NCI-H1417 treated with DMSO at 0.1 percent for 48 hours (cell line): ENCODE data around the gene LTB4R.
"Not testable (repeated sequence)": the region's sequence is repeated elsewhere in the genome, so short reads cannot be mapped to it uniquely, and the experiment has no call there.

Experiments used
- DNase-seq: peaks from one replicate; lab custom pipeline; 2025; lab: John Stamatoyannopoulos, UW

Gene LTB4R

DNA sequence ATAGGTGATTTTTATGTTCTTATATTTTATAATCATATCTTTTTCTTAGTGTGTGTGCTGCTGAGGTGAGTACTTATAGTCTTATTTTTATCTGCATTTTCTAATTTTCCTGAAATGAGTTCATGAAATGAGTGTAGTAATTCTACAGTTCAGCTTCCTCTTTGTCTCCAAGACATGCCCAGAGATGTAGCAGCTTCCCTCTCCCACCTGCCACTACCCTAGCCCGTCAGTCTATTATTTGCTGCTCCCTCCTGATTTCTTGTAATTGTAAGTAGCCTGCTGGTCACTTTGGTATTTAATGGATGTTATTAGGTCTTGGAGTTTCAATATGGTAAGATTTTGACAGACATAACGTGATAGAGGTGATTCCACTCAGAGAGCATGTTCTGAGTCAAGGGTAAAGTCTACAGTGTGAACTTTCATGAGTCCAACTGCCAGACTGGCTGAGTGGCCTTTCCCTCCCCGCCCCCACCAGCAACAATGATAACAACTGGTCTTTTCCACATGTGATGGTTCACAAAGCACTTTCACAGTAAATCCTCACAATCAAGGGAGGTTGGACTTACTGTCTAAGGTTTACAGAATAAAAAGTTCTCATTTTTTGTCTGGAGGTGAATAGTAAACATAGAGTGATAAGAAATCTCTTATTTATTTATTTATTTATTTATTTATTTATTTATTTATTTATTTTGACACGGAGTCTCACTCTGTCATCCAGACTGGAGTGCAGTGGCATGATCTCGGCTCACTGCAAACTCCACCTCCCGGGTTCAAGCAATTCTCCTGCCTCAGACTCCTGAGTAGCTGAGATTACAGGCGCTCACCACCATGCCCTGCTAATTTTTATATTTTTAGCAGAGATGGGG is 32.7 kb downstream of the LTB4R start:
- no peak for DNase-seq

DNA sequence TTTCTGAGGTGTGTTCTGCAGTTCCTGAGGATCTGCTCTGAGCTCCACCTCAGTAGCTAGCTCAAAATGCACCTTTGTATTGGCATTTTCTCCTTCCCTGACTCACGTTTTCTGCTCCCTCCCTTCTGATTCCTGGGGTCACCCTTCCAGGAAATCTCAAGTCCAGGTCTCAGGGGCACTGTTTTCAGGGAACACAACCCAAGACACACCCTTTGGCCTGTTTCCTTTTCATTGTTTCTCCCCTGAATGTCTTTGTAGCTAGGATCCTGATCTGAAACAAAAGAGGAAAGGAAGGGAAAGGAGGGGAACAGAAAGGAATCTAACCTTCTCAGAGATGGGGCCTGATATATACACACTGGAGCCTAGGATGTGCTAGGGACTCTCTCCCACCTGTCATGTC is 35.8 kb downstream of the LTB4R start:
- DNase-seq = no peak

DNA sequence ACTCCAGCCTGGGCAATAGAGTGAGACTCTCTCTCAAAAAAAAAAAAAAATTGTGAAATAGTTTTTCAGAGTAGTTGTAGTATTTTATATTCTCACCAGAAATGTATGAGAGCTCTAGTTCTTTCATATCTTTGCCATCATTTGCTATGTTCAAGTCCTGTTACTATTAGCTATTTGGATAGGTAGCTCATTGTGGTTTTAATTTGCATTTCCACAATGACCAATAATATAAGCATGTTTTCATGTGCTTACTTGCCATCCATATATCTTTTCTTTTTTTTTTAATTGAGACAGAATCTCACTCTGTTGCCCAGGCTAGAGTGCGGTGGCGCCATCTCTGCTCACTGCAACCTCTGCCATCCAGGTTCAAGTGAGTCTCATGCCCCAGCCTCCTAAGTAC is 36.9 kb downstream of the LTB4R start:
- no peak for DNase-seq

DNA sequence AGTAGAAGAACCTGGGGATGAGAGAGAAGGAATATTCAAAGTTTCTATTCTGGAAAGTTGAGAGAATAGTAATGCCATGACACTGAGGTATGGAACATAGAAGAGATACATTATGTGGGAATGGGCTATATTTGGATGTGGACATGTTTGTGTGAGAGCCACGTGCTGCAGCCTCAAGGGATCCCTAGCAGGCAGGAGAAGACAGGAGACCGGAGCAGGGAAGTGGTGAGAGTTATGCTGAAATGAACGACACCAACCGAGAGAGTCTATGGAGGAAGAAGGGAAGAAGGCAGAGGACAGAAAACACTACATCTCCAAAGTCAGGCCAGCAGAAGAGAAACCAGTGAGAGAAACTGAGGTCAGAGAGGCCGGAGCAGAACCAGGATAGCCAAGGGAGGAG is 38.4 kb downstream of the LTB4R start:
- no peak for DNase-seq

DNA sequence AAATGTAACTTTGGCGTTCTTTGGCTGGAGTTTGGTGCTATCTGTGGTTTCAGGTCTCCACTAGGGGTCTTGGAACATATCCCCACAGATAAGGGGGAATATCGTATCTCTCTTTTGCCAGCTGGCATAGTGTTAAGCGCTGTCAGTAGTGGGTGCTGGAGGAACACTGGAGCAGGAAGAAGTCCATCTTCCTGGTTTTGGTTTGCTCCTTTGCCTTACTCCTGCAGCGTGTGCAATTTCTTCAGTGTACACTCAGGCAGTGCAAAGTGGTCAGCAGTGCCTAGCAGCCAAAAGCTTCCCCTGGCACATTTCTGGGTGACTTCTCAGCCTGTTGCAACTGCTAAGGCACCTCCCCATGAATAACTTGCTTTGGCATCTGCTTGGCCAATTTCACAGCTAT is 40.2 kb downstream of the LTB4R start:
- no peak for DNase-seq

DNA sequence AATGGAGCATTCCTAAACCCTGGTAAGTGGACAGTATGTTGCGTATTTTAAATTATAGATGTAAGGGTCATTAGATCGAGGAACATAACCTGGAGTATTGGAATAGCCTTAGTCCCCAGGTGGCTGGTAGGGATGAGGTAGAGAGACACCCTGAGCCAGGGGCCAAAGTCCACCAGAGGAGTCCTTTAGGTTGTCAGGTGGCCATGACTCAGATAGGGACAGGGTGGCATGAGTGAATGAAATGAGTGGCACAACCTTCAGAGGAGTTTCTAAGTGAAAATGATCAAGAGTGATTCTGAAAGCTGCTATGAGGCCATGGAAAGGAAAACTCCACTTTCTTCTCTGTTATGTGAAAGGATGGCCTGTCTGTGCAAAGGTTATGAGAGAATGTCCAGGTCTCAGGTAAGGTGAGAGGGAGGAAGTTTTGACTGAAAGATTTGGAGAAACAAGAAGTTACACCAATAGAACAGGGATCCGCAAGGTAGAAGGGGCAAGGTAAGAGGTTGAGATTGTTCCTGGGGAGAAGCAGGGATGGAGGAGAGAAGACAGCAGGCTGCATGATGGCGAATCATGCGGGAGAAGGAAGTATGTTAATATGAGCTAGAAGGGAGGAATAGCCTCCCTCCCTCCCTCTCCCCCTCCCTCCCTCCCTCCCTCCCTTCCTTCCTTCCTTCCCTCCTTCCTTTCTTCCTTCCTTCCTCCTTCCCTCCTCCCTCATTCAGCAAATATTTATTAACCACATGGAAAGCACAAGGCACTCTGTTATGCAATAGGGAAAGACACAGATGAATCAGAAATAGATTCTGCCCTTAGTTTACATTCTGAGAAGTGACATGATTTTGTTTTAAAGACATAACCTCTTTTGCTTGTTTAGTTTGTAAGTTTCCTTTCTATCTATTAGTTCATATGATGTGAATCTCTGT is 42.5 kb downstream of the LTB4R start:
- no peak for DNase-seq

DNA sequence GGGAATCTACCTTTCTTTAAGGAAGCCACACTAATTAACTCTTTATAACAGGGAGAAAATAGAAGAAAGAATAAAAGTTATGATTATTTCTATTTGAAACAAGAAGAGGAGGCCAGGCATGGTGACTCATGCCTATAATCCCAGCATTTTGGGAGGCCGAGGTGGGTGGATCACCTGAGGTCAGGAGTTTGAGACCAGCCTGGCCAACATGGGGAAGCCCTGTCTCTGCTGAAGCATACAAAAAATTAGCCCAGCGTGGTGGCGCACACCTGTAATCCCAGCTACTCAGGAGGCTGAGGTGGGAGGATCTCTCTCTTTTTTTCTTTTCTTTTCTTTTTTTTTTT is 43.2 kb downstream of the LTB4R start:
- not testable (repeated sequence) for DNase-seq

DNA sequence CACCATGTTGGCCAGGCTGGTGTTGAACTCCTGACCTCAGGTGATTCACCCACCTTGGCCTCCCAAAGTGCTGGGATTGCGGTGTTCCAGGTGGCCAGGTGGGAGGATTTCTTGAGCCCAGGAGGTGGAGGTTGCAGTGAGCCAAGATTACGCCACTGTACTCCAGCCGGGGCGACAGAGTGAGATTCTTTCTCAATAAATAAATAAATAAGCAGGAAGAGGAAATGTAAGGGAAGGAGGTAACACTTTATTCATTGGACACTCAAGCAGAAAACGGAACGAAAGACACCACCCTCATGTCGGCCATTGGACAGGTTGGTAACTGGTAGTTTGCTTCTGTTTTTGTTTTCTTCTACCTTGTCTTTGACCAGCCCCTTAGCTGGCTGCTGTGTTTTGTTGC is 43.7 kb downstream of the LTB4R start:
- no peak for DNase-seq

DNA sequence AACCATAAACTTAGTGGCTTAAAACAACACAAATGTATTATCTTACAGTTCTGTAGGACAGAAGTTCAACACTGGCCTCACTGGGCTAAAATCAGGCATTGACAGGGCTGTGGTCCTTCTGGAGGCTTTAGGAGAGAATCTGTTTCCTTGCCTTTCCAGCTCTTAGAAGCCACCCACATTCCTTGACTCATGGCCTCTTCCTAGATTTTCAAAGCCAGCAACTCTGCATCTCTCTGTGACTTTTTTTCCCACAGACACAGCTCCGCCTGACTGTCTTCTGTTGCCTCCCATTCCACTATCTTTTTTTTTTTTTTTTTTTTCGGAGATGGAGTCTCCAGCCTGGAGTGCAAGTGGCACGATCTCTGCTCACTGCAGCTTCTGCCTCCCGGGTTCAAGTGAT is 44.9 kb downstream of the LTB4R start:
- no peak for DNase-seq

DNA sequence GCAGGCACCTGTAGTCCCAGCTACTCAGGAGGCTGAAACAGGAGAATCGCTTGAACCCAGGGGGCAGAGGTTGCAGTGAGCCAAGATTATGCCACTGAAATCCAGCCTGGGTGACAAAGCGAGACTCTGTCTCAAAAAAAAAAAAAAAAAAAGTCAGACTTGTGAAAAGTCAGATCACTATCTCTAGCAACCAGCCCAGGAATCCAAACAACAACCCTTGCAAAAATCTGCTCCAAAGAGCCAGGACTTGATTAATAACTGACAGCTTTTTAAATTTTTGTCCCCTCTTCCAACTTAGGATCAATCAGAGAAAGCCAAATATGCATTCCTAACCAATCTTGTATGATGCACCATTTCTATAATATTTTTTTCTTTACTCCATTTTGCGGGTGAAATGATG is 49.0 kb downstream of the LTB4R start:
- no peak for DNase-seq

DNA sequence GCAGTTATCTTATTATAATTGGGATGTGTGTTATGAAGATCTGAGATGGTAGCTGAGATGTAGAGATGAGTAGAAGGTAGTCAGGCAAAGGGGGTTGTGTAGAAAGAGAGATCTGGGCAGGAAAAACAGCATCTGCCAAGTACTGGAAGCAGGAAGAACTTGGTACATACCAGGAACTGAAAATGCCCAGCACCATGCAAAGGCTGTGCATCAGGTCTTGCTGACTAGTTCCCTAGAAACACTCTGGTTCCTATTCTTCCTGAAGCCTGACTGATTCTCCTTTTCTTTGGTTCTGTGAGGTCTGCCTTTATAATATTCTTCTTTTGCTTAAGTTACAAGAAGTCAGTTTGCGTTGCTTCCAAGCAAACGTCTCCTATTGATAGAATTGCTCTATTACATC is 50.0 kb downstream of the LTB4R start:
- no peak for DNase-seq

DNA sequence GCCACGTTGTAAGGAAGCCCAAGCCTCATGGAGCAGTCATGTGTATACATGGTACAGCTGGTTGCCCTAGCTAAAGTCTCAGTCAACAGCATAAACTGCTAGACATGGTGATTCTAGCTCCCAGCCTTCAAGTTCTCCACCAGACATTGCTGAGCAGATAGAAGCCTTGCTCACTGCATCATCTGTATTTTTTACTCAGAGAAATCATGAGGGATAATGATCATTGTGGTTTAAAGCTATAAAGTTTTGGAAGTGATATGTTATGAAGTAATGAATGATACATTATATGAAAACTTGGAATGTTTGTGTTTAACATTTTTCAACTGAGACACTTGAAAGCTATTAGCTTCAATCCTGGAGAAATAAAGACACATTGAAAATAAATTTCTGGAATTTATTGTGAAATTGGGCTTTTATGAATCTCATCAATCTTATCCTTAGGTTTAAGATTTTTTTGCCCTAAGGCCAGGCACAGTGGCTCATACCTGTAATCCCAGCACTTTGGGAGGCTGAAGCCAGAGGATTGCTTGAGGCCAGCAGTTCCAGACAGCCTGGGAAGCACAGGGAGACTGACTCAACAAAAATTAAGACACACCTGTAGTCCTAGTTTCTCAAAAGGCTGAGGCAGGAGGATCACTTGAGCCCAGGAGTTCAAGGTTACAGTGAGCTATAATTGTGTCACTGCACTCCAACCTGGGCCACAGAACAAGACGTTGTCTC is 51.1 kb downstream of the LTB4R start:
- no peak for DNase-seq

DNA sequence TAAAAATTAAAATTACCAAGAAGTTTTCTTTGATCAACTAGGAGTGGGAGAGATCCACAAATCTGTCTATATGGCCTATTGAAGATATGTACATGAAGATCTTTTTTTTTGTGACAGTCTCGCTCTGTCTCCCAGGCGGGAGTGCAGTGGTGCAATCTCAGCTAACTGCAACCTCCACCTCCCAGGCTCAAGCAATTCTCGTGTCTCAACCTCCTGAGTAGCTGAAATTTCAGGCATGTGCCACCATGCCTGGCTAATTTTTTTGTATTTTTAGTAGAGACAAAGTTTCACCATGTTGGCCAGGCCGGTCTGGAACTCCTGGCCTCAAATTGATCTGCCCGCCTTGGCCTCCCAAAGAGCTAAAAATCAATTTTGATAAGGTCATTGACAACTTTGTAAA is 52.1 kb downstream of the LTB4R start:
- DNase-seq = no peak

DNA sequence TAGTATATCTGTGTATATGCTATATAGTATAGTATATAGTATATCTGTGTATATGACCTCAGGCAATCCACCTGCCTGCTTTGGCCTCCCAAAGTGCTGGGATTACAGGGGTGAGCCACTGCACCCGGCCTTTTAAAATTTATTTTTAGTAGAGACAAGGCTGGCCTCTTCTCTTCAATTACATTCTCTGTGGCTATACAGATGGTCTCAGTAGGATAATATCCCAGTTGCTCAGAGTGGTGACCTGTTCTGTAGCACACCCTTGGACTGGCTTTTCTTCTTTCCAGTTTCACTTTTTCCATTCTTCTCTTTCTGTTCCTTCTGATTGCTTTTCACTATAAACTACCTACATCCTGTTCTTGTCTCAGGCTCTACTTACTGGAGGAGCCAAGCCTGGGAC is 53.5 kb downstream of the LTB4R start:
- no peak for DNase-seq

DNA sequence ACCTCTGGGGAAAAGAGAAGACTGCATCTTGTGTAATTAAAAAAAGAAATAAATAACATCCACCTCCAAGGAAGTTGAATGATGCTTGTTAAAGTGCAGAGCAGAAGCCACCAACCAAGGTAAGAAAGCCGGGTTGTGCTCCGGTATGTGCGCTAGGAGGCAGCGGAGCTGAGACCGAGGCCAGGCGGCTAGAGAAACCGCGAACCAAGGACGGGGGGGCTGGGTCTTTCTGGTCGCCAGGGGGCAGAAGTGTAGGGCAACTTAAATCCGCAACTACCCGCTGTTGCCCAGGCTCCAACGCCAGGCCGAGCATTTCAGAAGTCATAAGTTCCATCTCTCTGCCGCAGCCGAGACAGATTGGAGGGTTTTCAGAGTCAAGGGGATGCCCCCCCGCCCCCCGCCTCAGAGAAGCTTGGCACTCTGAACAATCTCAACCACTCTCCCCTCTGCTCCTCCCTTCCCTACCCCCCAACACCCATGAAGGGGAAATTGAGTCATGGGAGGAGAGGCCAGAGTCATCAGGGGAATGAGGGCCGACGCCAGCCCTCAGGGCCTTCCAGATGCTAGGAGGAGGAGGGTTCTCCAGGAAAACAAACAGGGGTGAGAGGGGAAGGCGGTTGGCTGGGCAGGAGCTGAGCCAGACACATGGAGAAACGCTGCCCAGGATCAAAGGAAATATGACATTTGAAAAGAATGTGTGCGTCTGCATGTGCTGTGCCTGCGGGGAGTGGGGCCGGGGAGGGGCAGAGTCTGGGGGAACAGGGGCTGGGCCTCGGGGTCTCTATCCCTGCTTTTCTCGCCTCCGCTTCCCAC is 54.5 kb downstream of the LTB4R start:
- peak; percentile 58 for DNase-seq

DNA sequence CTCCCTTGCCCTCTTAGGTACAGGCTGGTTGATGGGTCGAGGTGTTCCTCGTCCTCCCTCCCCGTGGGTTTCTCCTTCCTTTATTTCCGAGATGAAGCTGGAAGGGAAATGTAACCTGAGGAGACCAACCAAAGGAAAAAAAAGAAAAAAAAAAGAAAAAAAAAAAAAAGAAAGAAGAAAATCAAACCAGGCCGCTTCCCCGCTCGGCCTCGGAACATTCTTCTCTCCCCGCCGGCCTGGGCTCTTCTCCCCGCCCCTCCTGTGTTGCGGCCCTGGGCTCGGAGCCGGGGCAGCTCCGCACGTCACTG is 55.1 kb downstream of the LTB4R start:
- no peak for DNase-seq

DNA sequence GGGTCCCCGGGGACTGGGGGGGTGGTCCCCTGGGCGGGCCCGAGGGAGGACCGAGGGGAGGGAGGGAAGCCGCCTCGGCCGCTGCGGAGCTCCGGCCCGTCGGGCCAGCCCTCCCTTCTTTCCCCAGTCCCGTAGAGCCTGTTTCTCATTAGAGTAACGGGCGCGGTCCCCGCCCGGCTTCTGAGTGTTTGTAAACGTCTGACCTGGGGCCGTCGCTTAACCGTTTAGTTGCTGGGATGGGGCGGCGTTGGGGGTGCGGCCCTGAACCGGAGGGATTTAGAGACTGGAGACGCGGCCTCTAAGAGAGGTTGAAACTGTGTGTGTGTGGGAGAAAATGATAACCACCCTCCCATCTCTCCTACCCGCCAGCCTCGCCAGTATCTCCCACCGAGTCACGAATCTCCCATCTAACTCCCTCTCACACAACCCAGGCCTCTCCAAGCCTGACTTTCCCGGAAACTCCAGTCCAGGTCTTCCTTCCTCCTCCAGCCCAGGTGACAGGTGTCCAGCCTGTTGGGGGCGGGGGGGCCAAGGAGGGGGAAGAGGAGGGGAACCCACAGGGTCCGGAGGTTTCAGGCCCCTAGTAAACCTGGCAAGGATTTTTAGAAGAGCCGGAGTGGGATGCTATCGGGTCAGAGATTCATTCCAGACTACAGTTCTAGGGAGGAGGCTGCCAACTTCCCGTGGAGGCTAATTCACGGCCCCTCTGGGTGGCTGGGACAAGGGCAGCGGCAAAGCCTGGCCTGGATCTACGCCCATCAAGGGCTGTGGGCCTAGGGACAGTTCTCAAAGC is 55.6 kb downstream of the LTB4R start:
- DNase-seq = peak; percentile 98
